HuH-7.5 (cell line): Measurements from ENCODE around the gene SYAP1.
A peak's percentile ranks its signal among the peaks of the same experiment; 100 is the strongest.
"Not testable (repeated sequence)": the region's sequence is repeated elsewhere in the genome, so short reads cannot be mapped to it uniquely, and the experiment has no call there.

Experiments
- DNase-seq: peaks from one replicate; pipeline ENCODE4 v3.0.0; 2011; ENCODE audit warnings: low spot score

SYAP1 gene

GRCh38 chrX:16725072-16725471 lies 5.7 kb downstream of the SYAP1 start:
- no peak for DNase-seq

GRCh38 chrX:16726347-16726988 lies 7.1 kb downstream of the SYAP1 start:
- not testable (repeated sequence) for DNase-seq

- no peak for DNase-seq
Measured at GRCh38 chrX:16727637-16728036, 8.2 kb downstream of the SYAP1 start.

GRCh38 chrX:16730450-16730849 lies 11.0 kb downstream of the SYAP1 start:
- no peak for DNase-seq

GRCh38 chrX:16733013-16733412 lies 13.6 kb downstream of the SYAP1 start:
- no peak for DNase-seq

GRCh38 chrX:16737024-16737423 lies 17.6 kb downstream of the SYAP1 start:
- no peak for DNase-seq

- DNase-seq = peak; percentile 17
Measured at GRCh38 chrX:16739574-16739973, 20.2 kb downstream of the SYAP1 start.

- DNase-seq = no peak
Measured at GRCh38 chrX:16743604-16744325, 24.4 kb downstream of the SYAP1 start.

- no peak for DNase-seq
Measured at GRCh38 chrX:16745102-16745501, 25.7 kb downstream of the SYAP1 start.

GRCh38 chrX:16745659-16746058 lies 26.2 kb downstream of the SYAP1 start:
- no peak for DNase-seq

GRCh38 chrX:16748425-16748824 lies 29.0 kb downstream of the SYAP1 start:
- DNase-seq = no peak

- no peak for DNase-seq
Measured at GRCh38 chrX:16750136-16750535, 30.7 kb downstream of the SYAP1 start.

- DNase-seq = no peak
Measured at GRCh38 chrX:16754019-16754418, 34.6 kb downstream of the SYAP1 start.

- no peak for DNase-seq
Measured at GRCh38 chrX:16756724-16757123, 37.3 kb downstream of the SYAP1 start.

- DNase-seq = not testable (repeated sequence)
Measured at GRCh38 chrX:16761500-16761899, 42.1 kb downstream of the SYAP1 start.

- DNase-seq = no peak
Measured at GRCh38 chrX:16762579-16762978, 43.2 kb downstream of the SYAP1 start.

GRCh38 chrX:16765594-16765993 lies 46.2 kb downstream of the SYAP1 start:
- DNase-seq = no peak

- no peak for DNase-seq
Measured at GRCh38 chrX:16770970-16771482, 51.6 kb downstream of the SYAP1 start.

- peak; percentile 22 for DNase-seq
Measured at GRCh38 chrX:16771483-16772398, 52.3 kb downstream of the SYAP1 start.

GRCh38 chrX:16772460-16772859 lies 53.0 kb downstream of the SYAP1 start:
- no peak for DNase-seq

- DNase-seq = no peak
Measured at GRCh38 chrX:16774746-16775145, 55.3 kb downstream of the SYAP1 start.

GRCh38 chrX:16778545-16778944 lies 59.1 kb downstream of the SYAP1 start:
- DNase-seq = no peak

GRCh38 chrX:16778993-16779392 lies 59.6 kb downstream of the SYAP1 start:
- no peak for DNase-seq
